H1 (cell line): ENCODE data around the gene KAZALD1. TPM values are rescaled to one million over a fixed set of nuclear protein-coding genes. Genes with fewer than 3 reads are reported as not detected.

Source experiments
- CTCF ChIA-PET: fragments of 300-600 bp; sonication (Branson Sonifier 250); formaldehyde crosslinking; loops from one replicate; lab custom pipeline; 2021; ENCODE audit not compliant: partially characterized antibody; lab: Charles Lee
- POLR2A ChIA-PET: fragments of 300-600 bp; sonication (Branson Sonifier 250); formaldehyde crosslinking; loops from one replicate; lab custom pipeline; 2021; ENCODE audit warnings: inconsistent platforms; ENCODE audit not compliant: partially characterized antibody; lab: Charles Lee
- DNase-seq, 2 experiments: peaks; one replicate each; pipeline versions ENCODE4 v3.0.0 to v3.0.0-alpha.2; 2010 to 2022; ENCODE audit warnings: low spot score in 2 of 2, low read depth in 1 of 2, mixed read lengths in 1 of 2
- FAIRE-seq: peaks from 2 replicates; lab custom pipeline; 2011; peaks lifted over from hg19 to GRCh38; lab: Jason Lieb, UNC
- H2AFZ ChIP-seq: 2 replicates; pipeline ENCODE4 v1.8.1; 2012; ENCODE audit warnings: low read length, inconsistent platforms
- H2AK5ac ChIP-seq: 2 replicates; pipeline ENCODE4 v1.6.1; 2013; ENCODE audit warnings: low read depth, low read length
- H2BK120ac ChIP-seq: replicated peaks from 2 replicates; pipeline ENCODE3; 2013; ENCODE audit warnings: low read depth, low read length, inconsistent platforms
- H2BK12ac ChIP-seq: 2 replicates; pipeline ENCODE4 v1.6.1; 2013; ENCODE audit warnings: low read depth, low read length
- H2BK15ac ChIP-seq: 2 replicates; pipeline ENCODE4 v1.6.1; 2013; ENCODE audit warnings: low read length
- H2BK20ac ChIP-seq: 2 replicates; pipeline ENCODE4 v1.6.1; 2013; ENCODE audit warnings: low read length
- H2BK5ac ChIP-seq: 2 replicates; pipeline ENCODE4 v1.6.1; 2013; ENCODE audit warnings: low read depth, low read length
- H3K14ac ChIP-seq: 2 replicates; pipeline ENCODE4 v1.6.1; 2013; ENCODE audit warnings: inconsistent platforms; ENCODE audit not compliant: insufficient read length
- H3K18ac ChIP-seq: 2 replicates; pipeline ENCODE4 v1.6.1; 2013; ENCODE audit warnings: low read length; ENCODE audit errors: extremely low read depth
- H3K23ac ChIP-seq: 2 replicates; pipeline ENCODE4 v1.6.1; 2013; ENCODE audit warnings: inconsistent platforms; ENCODE audit not compliant: insufficient read length
- H3K23me2 ChIP-seq: 2 replicates; pipeline ENCODE4 v1.6.1; 2013; ENCODE audit warnings: low read depth, low read length
- H3K27ac ChIP-seq: 2 replicates; pipeline ENCODE4 v1.6.1; 2011; ENCODE audit warnings: low read depth, low read length, inconsistent platforms
- H3K27me3 ChIP-seq, 4 experiments: replicated peaks in 1 of 4; 1 replicate in 1 of 4; 2 replicates in 3 of 4; pipeline versions ENCODE4 v1.6.1 to v1.8.1; 2011 to 2013; ENCODE audit warnings: low read length in 3 of 4, mild to moderate bottlenecking in 3 of 4, inconsistent platforms in 2 of 4, mixed read lengths in 2 of 4, moderate library complexity in 1 of 4; ENCODE audit not compliant: control insufficient read depth in 3 of 4, insufficient read depth in 3 of 4; ENCODE audit errors: extremely low read depth in 1 of 4
- H3K36me3 ChIP-seq, 4 experiments: 2 replicates each; pipeline versions ENCODE4 v1.6.1 to v1.8.1; 2011 to 2013; ENCODE audit warnings: mild to moderate bottlenecking in 4 of 4, low read length in 3 of 4, moderate library complexity in 2 of 4, control low read depth in 1 of 4, inconsistent platforms in 1 of 4; ENCODE audit not compliant: insufficient read depth in 4 of 4, control insufficient read depth in 2 of 4
- H3K4ac ChIP-seq: replicated peaks from 2 replicates; pipeline ENCODE3; 2013; ENCODE audit warnings: low read length, low read depth, mixed read lengths, inconsistent platforms; ENCODE audit not compliant: insufficient read length
- H3K4me1 ChIP-seq, 4 experiments: replicated peaks in 1 of 4; 1 replicate in 1 of 4; 2 replicates in 3 of 4; pipeline versions ENCODE4 v1.6.1 to v1.8.1; 2011 to 2013; ENCODE audit warnings: low read length in 3 of 4, inconsistent platforms in 2 of 4, mixed read lengths in 1 of 4; ENCODE audit not compliant: insufficient read depth in 4 of 4, control insufficient read depth in 3 of 4
- H3K4me2 ChIP-seq, 2 experiments: 2 replicates each; pipeline versions ENCODE4 v1.6.1 to v1.8.1; 2011 to 2013; ENCODE audit warnings: low read depth in 2 of 2, low read length in 2 of 2, control low read depth in 1 of 2, inconsistent platforms in 1 of 2, mild to moderate bottlenecking in 1 of 2; ENCODE audit not compliant: insufficient read depth in 1 of 2
- H3K4me3 ChIP-seq, 4 experiments: fragments of 200-600, 300-600 bp in 1 of 4; sonication (generic), shearing (Covaris generic), sonication (Bioruptor Twin) in 1 of 4; 2 replicates each; pipeline versions ENCODE4 v1.5.1 to v1.8.1; 2011 to 2016; ENCODE audit warnings: low read length in 4 of 4, low read depth in 3 of 4, control low read depth in 2 of 4, inconsistent platforms in 2 of 4, mild to moderate bottlenecking in 2 of 4, mixed read lengths in 1 of 4, moderate library complexity in 1 of 4; ENCODE audit not compliant: insufficient read depth in 2 of 4; ENCODE audit errors: extremely low read depth in 1 of 4
- H3K56ac ChIP-seq: replicated peaks from 2 replicates; pipeline ENCODE3; 2013; ENCODE audit warnings: low read depth, mild to moderate bottlenecking, mixed read lengths, low read length, inconsistent platforms; ENCODE audit not compliant: insufficient read length
- H3K79me1 ChIP-seq: 2 replicates; pipeline ENCODE4 v1.6.1; 2013; ENCODE audit warnings: low read depth, low read length, control low read depth
- H3K79me2 ChIP-seq, 2 experiments: 2 replicates each; pipeline versions ENCODE4 v1.6.1 to v1.8.1; 2012 to 2013; ENCODE audit warnings: low read length in 2 of 2, mild to moderate bottlenecking in 2 of 2, inconsistent platforms in 1 of 2; ENCODE audit not compliant: insufficient read depth in 2 of 2, control insufficient read depth in 1 of 2
- H3K9ac ChIP-seq, 4 experiments: replicated peaks in 1 of 4; 1 replicate in 1 of 4; 2 replicates in 3 of 4; pipeline versions ENCODE4 v1.6.1 to v1.8.1; 2011 to 2013; ENCODE audit warnings: low read depth in 3 of 4, low read length in 3 of 4, control low read depth in 2 of 4, mild to moderate bottlenecking in 2 of 4, moderate library complexity in 2 of 4, inconsistent platforms in 1 of 4; ENCODE audit errors: extremely low read depth in 1 of 4
- H3K9me3 ChIP-seq, 2 experiments: 2 replicates each; pipeline versions ENCODE4 v1.6.1 to v1.8.1; 2012 to 2013; ENCODE audit warnings: mild to moderate bottlenecking in 2 of 2, moderate library complexity in 2 of 2, control low read depth in 1 of 2, inconsistent platforms in 1 of 2, low read depth in 1 of 2, low read length in 1 of 2, mixed read lengths in 1 of 2; ENCODE audit not compliant: insufficient read depth in 2 of 2
- H4K20me1 ChIP-seq, 2 experiments: replicated peaks in 1 of 2; 2 replicates each; pipeline versions ENCODE3 to v1.8.1; 2011 to 2013; ENCODE audit warnings: inconsistent platforms in 2 of 2, low read length in 2 of 2, mild to moderate bottlenecking in 1 of 2; ENCODE audit not compliant: insufficient read depth in 2 of 2, control insufficient read depth in 1 of 2
- H4K5ac ChIP-seq: 2 replicates; pipeline ENCODE4 v1.6.1; 2013; ENCODE audit warnings: low read length, low read depth, mixed read lengths, inconsistent platforms; ENCODE audit not compliant: insufficient read length
- H4K8ac ChIP-seq: 2 replicates; pipeline ENCODE4 v1.8.0; 2013; ENCODE audit warnings: mild to moderate bottlenecking, moderate library complexity, low read length, inconsistent platforms; ENCODE audit not compliant: insufficient read depth; ENCODE audit errors: extremely low read depth
- H4K91ac ChIP-seq: replicated peaks from 2 replicates; pipeline ENCODE3; 2013; ENCODE audit warnings: low read length, mixed read lengths, inconsistent platforms; ENCODE audit not compliant: insufficient read length
- BRCA1 ChIP-seq: IDR thresholded peaks from 2 replicates; pipeline ENCODE4 v1.6.1; 2012; ENCODE audit warnings: low read depth, low read length, improper control_type of control experiment
- WGBS, 2 experiments: shearing (Covaris generic) in 1 of 2; methylation state at CpG; one replicate each; pipeline versions ENCODE4 v1.1.6 to v1.1.7; 2013 to 2015; ENCODE audit warnings: low lambda C conversion rate in 2 of 2, mixed read lengths in 2 of 2, inconsistent platforms in 1 of 2, low coverage in 1 of 2, missing lambda C conversion rate in 1 of 2; ENCODE audit not compliant: insufficient replicate concordance in 2 of 2, insufficient coverage in 1 of 2, insufficient read length in 1 of 2; ENCODE audit errors: extremely low coverage in 1 of 2, missing lambda C conversion rate in 1 of 2; 5-methylcytosine and 5-hydroxymethylcytosine counted together
- polyA plus RNA-seq, 7 experiments: library from polyadenylated mRNA; depleted of rRNA in 3 of 7; stranded (reverse) in 5 of 7; unstranded in 2 of 7; fragments of >200 nt in 5 of 7; fragments of 200-250 nt in 2 of 7; gene quantifications; 1 replicate in 5 of 7; 2 replicates in 1 of 7; 4 replicates in 1 of 7; pipeline versions ENCODE4 v1.2.1 to v1.2.3, GENCODE V29; 2011 to 2013; ENCODE audit warnings: missing spikeins in 2 of 7, mixed read lengths in 2 of 7
- total RNA-seq: library from RNA; stranded (reverse); fragmentation: NEBNext Ultra II Directional; extraction: Animal tissue kit (Norgen Biotek cat#: 25700); gene quantifications from 2 replicates; pipeline ENCODE4 v1.2.1, GENCODE V29; 2021

Gene KAZALD1
- total and polyA plus RNA-seq, 2 of the 8 experiments (the other 6 are each of a cell fraction or from before 2014, with no cell fraction given): 0.65 to 1.9 TPM

GRCh38 chr10:101052285-101052684 is 9.5 kb upstream of the KAZALD1 start:
- no peak overlapping the region for H3K27ac ChIP-seq
- peaks cover 15 to 16% of the 10 kb centered on the region in 2 experiments for H4K20me1 ChIP-seq
- H2BK120ac ChIP-seq: no peak overlapping the region
- no peak overlapping the region for H3K4me3 ChIP-seq
- no peak for TF ChIP-seq BRCA1
- WGBS, 2 experiments: 85% methylated on average over 3 of the region's 3 CpGs; no CpG with 5 or more reads in 1 of the 2 experiments
- H3K4ac ChIP-seq: no peak overlapping the region
- no peak overlapping the region for H4K8ac ChIP-seq
- POLR2A ChIA-PET: interaction anchor here (1.4 to 8.1 kb wide), 2 partner anchors 10 to 43 kb away, joined by 3 to 85 read pairs; partner anchors contain the start of gene KAZALD1
- no peak overlapping the region for H3K9ac ChIP-seq
- no peaks in the 10 kb centered on the region; the same call in 1 of the 2 replicates for H3K23me2 ChIP-seq
- no peak overlapping the region for H4K91ac ChIP-seq
- peaks cover 29 to 47% (median 44%) of the 10 kb centered on the region in 4 experiments for H3K27me3 ChIP-seq
- H3K9me3 ChIP-seq: no peaks in the 10 kb centered on the region
- H2BK5ac ChIP-seq: no peak overlapping the region
- H3K56ac ChIP-seq: no peak overlapping the region
- CTCF ChIA-PET: interaction anchor here (0.7 to 59.5 kb wide), 11 partner anchors 6 to 1755 kb away, joined by 3 to 2176 read pairs (median 10); partner anchors contain the start of genes KAZALD1, PDZD7, SFXN3 and TLX1
- FAIRE-seq: no peak
- H4K5ac ChIP-seq: no peak overlapping the region
- no peak overlapping the region for H3K14ac ChIP-seq
- no peak overlapping the region for H3K18ac ChIP-seq
- no peaks in the 10 kb centered on the region for H3K79me2 ChIP-seq
- no peaks in the 10 kb centered on the region; a peak in 1 of 8 replicates for H3K36me3 ChIP-seq
- H2BK15ac ChIP-seq: no peak overlapping the region
- peaks cover 7 to 15% (median 10%) of the 10 kb centered on the region in 4 experiments for H3K4me1 ChIP-seq
- no peak overlapping the region for H2AFZ ChIP-seq
- DNase-seq: no peak
- H2BK20ac ChIP-seq: no peak overlapping the region
- H3K79me1 ChIP-seq: no peaks in the 10 kb centered on the region; the same call in 1 of the 2 replicates
- H2AK5ac ChIP-seq: no peak overlapping the region
- H3K23ac ChIP-seq: no peak overlapping the region
- no peak overlapping the region for H3K4me2 ChIP-seq
- H2BK12ac ChIP-seq: no peak overlapping the region
